Measurements from ENCODE around the gene AARS2.
A peak's percentile ranks its signal among the peaks of the same experiment; 100 is the strongest.
"Not testable (repeated sequence)": the region's sequence is repeated elsewhere in the genome, so short reads cannot be mapped to it uniquely, and the experiment has no call there.

AARS2 gene

DNA sequence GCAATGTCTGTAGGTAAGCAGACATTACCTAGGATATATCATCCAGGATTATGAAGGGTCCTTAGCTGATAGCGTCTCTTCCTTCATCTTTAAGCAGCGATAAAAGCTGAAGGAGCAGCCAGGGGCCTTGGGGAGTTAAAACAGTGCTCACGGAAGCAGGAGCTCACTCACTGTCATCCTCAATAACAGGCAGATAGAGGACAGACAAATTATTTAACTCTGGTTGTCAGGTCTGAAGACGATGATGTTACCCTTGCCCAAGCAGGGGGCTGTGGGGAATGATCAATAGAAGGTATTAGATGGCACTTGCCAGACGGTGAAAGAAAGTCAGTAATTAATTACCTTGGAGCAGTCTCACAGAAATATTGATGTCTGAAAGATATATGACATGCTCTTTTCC is 16.7 kb upstream of the AARS2 start:
- no peak for DNase-seq (ENCODE audit: low read depth in 2 of 2)

DNA sequence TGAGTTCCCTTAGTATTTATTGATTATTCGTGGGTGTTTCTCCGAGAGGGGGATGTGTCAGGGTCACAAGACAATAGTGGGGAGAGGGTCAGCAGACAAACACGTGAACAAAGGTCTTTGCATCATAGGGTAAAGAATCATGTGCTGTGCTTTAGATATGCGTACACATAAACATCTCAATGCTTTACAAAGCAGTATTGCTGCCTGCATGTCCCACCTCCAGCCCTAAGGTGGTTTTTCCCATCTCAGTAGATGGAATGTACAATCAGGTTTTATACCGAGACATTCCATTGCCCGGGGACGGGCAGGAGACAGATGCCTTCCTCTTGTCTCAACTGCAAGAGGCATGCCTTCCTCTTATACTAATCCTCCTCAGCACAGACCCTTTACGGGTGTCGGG is 15.1 kb upstream of the AARS2 start:
- not testable (repeated sequence) for DNase-seq (ENCODE audit: low read depth in 2 of 2)

DNA sequence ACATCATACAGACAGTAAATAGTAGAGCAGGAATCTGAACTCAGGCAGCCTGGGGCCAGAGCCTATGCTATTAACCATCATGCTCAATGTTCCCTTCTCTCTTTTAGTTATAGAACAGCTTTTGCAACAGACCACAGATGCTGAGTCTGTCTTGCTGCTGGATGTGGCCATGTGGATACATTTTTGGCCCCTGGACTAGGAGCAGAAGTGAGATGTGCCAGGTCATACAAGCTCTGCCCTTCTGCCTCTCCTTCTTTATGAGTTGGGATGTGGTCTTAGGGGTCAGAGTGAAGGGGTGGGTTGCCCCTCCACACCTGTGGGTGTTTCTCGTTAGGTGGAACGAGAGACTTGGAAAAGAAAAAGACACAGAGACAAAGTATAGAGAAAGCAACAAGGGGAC is 14.6 kb upstream of the AARS2 start:
- no peak for DNase-seq (ENCODE audit: low read depth in 2 of 2)

DNA sequence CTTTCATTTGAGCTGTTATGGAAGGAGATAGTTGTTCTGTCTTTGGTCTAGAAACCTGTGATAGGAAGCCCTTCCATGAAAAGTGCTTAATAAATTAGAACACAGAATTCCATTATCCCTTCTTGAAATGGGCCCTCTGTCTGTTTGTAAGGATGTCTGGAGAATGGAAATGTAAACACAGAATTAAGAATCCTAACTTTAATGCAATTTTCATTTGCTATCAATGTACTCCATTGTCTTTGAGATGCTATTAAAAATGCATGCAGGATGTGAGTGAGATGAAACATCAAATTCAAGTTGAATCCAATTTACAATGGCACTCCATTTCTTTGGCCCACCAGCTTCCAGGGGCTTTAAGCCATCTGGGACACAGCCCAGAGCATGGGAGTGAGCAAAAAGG is 13.9 kb upstream of the AARS2 start:
- no peak for DNase-seq (ENCODE audit: low read depth in 2 of 2)

DNA sequence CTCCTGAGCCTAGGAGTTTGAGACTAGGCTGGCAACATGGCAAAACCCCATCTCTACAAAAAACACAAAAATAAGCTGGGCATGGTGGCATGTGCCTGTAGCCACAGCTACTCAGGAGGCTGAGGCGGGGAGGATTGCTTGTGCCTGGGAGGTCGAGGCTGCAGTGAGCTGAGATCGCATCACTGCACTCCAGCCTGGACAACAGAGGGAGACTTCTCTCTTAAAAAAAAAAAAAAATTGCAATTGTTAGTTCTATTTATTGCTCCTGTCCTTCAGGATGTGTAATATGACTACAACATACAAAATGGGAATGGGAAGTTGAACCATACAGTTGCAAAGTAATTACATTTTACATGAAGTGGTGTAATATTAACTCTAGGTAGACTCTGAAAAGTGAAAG is 8.1 kb upstream of the AARS2 start:
- DNase-seq (ENCODE audit: low read depth in 2 of 2), result no peak

DNA sequence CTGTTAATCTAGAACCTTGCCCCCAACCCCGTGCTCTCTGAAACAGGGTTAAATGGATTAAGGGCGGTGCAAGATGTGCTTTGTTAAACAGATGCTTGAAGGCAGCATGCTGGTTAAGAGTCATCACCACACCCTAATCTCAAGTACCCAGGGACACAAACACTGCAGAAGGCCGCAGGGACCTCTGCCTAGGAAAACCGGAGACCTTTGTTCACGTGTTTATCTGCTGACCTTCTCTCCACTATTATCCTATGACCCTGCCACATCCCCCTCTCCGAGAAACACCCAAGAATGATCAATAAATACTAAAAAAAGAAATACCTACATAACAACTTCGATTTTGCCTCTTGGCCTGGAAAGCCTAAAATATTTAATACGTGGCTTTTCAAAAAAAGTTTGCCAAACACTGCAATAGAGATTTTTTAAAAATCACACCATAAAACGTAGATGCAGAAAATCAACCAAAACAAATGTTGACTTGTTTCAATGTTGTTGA is 4.0 kb upstream of the AARS2 start:
- DNase-seq (ENCODE audit: low read depth in 2 of 2), result not testable (repeated sequence)

DNA sequence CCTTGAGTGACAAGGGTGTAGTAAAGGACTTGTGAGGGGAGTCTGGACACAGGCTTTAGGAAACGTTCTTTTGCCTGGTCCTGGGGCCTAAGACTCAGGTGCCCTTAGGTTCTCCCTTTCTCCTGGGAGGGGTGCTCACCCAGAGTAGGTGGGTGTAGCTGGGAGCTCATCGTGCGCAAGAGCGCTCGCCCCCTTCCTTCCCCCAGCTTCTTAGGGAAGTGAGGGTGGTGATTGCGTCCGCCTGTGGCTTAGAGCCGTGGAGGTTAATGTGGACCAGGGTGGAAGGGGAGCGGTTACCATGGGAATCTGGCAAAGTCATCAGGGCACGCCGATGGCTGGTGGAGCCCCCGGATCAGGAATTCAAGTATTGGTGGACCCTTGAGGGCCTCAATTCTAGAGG is 3.3 kb upstream of the AARS2 start:
- no peak for DNase-seq (ENCODE audit: low read depth in 2 of 2)

DNA sequence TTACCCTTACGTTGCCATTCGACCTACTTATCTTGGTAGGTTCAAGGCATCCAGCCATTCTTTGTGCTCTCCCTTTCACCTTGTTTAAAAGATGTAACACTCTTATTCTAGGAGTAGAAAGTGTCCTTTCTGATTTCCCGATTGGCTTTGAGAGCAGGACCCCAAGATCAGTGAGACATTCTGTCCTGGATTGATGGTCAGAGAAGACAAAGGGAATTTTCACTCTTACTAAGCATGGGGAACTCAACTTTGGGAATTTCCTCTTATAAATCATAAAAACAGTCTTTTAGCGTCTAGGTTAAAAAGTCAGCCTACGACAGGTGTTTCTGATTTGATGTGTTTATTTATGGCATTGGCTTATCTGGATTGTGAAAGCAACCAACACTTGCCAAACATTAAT is 2.8 kb upstream of the AARS2 start:
- no peak for DNase-seq (ENCODE audit: low read depth in 2 of 2)

DNA sequence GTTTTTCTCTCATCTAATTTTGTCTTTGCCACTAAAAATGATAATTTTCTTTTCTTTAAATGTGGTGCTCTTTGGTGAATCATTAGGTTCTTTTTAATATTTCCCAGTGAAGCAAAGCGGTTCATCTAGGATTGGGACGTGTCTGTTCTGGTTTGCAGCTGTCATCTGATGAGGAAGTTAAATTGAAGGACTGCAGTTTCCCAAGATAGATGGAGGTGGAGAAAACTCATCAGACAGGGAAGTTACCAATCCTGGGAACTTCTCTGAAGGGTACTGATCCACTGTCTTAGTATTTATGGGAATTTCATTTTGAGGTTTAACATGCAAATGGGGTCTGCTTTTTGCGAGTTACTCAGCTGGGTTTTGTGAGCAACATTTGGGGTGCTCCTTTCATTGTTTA is 2.4 kb upstream of the AARS2 start:
- no peak for DNase-seq (ENCODE audit: low read depth in 2 of 2)

DNA sequence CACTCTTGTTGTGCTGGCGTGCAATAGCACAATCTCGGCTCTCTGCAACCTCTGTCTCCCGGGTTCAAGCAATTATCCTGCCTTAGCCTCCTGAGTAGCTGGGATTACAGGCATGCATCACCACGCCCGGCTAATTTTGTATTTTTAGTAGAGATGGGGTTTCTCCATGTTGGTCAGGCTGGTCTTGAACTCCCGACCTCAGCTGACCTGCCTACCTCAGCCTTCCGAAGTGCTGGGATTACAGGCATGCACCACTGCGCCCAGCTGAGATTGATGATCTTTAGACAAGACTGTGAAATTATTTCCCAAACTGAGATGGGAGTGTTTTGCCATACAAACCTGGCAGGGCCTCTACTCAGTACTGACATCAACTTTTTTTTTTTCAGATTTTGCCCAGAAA is 1.5 kb upstream of the AARS2 start:
- not testable (repeated sequence) for DNase-seq (ENCODE audit: low read depth in 2 of 2)

DNA sequence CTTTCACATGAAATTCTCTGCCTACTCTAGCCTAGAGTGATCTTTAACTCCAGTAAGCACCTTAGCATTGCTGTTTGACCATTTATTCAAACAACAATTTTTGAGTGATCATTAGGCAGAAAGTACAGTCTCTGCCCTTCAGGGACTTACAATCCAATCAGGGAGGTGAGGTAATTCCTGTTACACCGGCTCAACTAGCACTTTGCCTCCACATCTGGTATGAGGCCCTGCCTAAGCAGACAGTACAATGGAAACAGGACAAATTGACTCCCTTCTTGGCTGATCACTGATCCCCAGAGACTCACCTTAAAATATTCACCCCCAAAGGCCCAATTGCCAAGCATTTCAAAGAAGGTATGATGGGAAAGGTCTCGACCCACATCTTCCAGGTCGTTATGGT is 1.4 kb downstream of the AARS2 start:
- DNase-seq (ENCODE audit: low read depth in 2 of 2), result no peak

DNA sequence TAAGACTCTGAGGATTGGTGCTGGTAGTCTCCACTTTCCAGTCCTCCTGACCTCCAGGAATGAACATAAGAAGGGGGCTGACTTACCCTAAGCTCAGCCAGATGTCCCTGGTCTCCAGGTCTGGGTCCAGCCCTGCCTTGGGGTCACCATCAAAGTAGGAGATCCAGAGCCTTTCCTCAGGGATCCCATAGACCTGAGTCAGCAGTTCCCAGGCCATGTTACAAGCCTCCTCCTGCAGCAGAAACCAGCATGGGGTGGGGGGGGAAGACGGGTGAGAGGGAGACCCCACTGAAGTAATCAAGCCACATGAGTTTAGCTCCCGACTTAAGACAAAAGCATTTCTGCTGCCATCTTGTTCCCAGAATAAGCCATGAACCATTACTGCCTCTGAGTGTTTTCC is 1.8 kb downstream of the AARS2 start:
- DNase-seq (ENCODE audit: low read depth in 2 of 2), result no peak

DNA sequence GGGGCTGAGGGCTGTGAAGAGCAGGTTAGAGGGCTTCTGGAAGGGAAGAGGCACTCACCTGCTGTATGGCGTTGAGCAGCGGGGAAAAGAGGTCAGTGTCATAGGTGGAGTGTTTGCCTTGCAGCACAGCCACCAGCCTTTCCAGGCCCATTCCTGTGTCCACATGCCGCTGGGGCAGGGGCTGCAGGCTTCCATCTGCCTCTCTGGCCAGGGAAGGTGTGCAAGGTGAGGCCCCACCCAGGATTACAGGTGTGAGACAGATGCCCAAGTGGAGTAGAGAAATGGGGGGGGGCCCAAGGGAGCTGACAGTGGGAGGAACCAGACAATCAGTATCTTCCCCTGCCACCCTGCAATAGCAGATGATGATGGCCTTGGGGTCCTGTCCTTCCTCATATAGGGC is 2.9 kb downstream of the AARS2 start:
- DNase-seq (ENCODE audit: low read depth in 2 of 2), result no peak

DNA sequence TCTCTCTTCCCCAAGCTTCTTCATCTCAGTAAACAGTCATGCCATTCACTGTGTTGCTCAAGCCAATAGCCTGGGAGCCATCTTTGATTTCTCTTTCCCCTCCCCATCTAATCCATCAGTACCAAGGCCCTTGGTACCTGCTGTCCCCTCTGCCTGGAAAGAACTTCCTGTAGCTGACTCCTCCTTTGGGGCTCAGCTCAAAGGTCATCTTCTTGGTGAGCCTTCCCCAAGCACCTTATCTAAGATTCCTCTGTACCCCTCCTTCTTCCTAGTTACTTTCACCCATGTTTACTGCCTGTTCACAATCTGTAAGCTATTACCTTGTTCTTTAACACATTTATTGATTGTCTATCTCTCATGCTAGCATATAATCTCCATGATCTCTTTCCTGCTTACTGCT is 3.5 kb downstream of the AARS2 start:
- DNase-seq (ENCODE audit: low read depth in 2 of 2), result no peak

DNA sequence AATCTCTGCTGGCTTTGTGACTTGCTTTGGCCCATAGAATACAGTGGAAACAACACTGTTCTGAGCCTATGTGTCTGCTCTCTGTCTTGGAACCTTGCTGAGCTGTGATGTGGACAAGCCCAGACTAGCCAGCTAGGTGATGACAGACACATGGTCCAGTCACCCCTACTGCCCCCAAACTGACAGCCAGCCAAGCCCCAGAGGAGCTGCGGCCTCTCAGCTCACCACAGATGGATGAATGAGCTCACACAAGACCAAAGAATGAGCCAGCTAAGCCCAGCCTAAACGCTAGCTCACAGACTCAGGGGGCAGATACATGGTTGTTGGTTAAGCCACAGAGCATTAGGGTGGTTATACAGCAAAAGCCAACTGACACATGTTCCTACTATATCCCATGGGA is 4.1 kb downstream of the AARS2 start:
- no peak for DNase-seq (ENCODE audit: low read depth in 2 of 2)

DNA sequence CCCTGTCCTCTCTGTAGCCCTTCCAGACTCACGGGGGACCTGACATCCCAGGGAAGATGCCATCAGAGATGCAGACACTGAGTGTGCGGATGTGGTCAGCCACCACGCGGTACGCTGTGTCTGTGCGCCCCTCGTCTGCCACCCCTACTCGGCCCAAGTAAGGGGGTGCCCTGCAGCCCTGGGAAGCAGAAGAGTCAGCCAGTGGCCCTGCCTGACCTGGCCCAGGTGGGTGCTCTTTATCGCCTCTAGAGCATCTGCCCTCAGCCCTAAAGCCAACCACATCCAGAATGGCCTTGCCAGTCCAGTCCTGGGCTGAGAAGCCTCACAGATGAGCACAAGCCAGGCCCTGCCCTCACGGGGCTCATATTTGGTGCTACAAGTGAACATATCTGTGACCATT is 5.9 kb downstream of the AARS2 start:
- DNase-seq (ENCODE audit: low read depth in 2 of 2), result no peak

DNA sequence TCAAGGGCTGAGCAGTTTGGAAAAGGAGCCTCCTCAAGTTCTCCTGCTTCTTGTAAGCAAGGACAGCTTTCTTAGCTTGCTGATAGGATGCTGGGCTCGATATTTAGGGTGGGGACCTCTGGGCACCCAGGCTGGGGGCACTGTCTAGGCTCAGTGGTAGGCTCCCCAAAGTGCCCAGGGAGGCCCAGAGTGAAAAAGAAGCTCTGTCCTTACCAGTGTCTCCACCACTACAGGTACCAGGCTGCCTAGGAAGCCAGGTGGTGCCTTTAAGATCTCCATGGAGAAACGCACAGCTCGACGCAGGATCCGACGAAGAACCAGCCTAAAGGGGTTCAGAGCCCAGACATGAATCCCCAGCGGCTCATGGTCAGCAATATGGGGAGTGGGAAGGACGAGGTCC is 6.4 kb downstream of the AARS2 start:
- DNase-seq (ENCODE audit: low read depth in 2 of 2), result no peak

DNA sequence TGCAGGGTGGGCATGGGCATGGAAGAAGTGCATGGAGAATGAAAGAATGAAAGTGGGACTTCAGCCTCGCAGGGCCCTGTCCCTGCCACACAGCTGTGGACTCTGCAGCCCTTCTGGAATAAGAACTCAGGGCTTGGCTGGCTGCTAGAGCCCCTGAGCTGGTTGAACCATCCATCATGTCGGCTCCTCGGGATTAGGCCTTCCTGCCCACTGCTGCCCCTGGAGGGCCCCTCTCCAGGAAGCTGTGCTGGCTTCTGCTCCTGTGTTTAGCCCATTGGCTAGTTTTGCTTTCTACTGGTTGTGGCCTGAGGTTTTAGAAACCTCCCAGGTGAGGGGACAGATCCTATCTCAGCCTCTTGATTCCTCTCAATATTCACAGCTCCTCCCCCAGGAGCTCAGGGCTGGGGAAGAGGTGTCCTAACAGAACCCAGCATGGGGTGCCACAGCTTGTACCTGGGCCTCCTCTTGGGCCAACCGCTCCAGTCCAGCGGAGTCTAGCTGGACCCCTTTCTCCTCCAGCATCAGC is 7.9 kb downstream of the AARS2 start:
- no peak for DNase-seq (ENCODE audit: low read depth in 2 of 2)

DNA sequence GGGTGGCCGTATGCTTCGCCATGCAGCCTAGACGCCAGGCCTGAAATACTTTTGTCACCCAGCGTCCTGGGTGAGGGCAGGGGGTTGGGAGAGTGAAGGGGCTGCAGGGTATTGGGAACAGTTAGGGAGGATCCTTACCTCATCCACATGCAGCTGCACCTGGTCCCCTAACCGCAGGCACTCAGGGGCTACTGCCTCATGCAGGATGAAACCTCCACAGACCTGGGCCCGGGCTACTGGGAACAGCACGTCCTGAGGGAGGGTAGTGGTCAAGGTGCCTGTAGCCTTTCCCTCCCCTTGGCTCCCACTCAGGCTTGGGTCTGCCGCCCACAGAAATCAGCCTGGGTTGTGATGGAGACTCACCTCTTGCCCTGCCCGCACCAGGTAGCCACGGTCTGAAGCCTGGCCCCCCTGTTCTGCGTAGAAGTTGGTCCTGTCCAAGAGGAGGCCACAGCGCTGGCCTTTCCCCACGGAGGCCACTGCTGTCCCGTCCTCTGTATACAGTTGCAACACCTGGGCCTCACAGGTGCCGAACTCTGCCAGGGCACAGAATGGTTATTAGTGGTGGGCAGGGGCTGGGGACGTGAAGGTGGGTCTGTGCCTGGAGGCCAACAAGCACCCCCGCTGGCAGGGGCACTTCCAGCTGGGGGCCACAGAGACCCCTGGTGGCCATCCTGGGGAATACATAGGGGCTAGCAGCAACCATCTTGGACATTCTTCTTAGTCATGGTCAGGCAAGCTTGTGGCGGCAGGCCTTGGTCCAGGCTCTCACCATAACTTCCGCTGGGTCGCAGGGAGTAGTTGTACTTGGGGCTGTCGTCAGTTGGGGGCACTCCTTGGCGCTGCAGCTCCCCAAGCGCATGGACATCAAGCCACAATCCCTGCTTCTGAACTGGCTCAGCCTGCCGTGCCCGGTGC is 8.6 kb downstream of the AARS2 start:
- peak in 1 of 2 donors; percentile 17 for DNase-seq (ENCODE audit: low read depth in 2 of 2)

DNA sequence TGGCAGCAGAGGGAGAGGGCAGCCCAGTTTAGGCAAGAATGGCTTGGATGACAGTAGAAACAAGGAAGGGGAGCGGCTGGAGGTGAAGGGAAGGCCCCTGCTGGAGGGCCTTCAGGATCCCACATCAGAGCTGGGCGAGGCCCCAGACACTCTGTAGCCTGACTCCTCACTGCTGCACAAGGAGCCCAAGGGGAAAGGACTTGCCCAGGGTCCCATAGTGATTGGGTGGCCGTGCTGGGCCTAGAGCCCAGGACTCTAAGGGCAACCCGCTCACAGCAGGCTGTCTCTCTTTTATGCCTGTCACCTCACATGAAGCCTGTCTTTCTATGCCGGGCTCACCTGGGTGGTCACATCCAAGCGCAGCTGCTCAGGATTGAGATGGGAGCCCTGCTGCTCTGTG is 9.3 kb downstream of the AARS2 start:
- no peak for DNase-seq (ENCODE audit: low read depth in 2 of 2)

DNA sequence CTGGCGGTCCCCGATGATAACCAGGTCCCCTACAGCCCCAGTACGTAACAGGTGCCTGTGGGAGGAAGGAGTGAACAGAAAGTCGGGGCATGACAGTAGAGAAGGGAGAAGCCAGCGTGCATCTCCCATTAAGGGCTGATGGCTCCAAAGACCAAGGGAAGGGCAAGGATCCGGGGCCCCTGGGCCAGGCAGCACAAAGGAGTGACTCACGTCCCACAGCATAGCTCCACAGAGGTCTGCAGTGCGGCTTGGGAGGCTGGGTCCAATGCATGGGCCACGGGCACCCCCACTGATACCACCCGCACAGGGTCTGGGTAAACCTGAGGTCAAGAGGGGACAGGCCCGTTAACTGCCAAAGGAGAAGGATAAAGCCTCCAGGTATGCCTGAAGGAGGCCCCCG is 10.3 kb downstream of the AARS2 start:
- DNase-seq (ENCODE audit: low read depth in 2 of 2), result no peak

DNA sequence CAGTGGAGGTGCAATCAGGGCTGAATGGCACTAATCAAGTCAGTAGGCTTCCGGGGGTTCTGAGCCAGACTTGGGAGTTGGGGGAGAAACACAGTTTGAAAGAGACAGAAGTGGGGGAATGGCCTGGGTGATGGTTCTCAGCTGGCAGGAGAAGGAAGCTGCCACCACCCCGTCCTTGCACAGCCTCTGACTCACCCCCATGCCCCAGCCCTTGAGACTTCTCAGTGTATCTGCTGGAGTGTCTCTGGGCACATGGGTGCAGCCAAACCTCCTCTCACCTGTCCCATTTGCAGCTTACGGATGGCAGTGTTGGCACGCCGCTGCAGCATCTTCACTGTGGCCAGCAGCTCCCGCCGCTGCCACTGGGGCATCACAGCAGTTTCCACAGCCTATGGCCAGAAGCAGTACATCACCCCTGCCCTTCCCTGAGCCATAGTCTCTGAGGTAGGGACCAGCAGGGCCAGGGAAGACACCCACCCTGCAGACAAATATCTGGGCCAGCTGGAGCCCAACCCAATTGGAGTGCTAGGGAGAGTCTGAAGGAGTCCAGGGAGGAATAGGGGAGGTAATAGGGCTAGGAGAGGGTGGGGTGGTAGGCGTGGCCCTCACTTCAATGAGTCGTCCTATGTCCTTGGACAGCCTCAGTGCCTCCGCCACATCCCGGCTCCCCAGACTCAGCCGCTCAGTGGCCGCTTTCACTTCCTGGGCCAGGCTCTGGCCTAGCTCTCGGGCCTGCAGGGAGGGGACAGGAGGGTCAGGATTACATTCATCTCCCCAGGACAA is 11.2 kb downstream of the AARS2 start:
- DNase-seq (ENCODE audit: low read depth in 2 of 2), result no peak

DNA sequence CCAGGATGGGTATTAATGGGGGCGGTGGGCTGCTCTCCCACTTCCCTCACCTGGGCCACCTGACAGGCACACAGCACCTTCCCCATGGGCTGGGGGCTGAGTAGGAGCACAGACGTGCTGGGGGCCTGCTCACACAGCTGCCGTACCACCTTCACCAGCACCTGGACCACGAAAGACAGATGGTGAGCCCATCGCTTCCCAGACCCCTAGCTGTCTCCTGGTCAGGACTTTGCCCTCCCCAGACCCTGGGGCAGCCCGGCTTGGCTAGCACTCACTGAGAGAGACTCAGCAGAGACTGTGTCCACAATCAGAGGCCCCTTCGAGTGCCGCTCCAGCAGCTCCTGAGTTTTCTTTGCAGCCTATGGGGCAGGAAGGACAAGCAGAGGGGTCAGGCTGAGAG is 12.0 kb downstream of the AARS2 start:
- DNase-seq (ENCODE audit: low read depth in 2 of 2), result no peak

Data from stimulated activated CD4-positive, alpha-beta T cell treated with anti-CD3 and anti-CD28 coated beads, Interleukin-15, amount 100 ng/mL, for 48 hours (primary cell).